ENCODE results near the gene CRACR2B.

CRACR2B gene

GRCh38 chr11:869399-870126 lies 41.8 kb downstream of the CRACR2B start:
- H3K27ac Mint-ChIP-seq = no peak overlapping the region
- peaks cover 3% of the 10 kb centered on the region for H3K36me3 Mint-ChIP-seq
- H3K9me3 Mint-ChIP-seq = no peaks in the 10 kb centered on the region

DNA sequence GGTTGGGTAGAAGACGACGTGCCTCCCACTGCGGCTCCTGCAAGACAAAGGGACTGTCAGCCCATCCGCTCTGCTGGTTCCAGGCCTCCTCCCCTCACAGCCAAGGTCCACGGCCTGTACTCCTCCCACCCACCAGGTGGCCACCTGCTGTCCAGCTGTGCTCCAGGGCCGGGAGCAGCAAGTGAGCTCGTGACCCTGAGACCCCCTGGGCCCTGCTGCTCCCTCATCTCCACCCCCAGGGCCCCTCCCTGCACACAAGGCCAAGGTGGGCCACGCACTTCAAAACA lies 42.4 kb downstream of the CRACR2B start:
- no peaks in the 10 kb centered on the region for H3K27me3 Mint-ChIP-seq
- no peaks in the 10 kb centered on the region for H3K4me1 Mint-ChIP-seq
- no peak overlapping the region for H3K27ac Mint-ChIP-seq
- H3K36me3 Mint-ChIP-seq = peaks cover 4% of the 10 kb centered on the region
- no peaks in the 10 kb centered on the region for H3K9me3 Mint-ChIP-seq
- no peak overlapping the region for H3K4me3 Mint-ChIP-seq

More at GRCh38 chr11:869399-870126, 41.8 kb downstream of the CRACR2B start:
- no peak overlapping the region for H3K4me3 Mint-ChIP-seq
- no peaks in the 10 kb centered on the region for H3K4me1 Mint-ChIP-seq
- no peaks in the 10 kb centered on the region for H3K27me3 Mint-ChIP-seq

GRCh38 chr11:870418-870817 lies 42.7 kb downstream of the CRACR2B start:
- Mint-ChIP-seq H3K27me3 (no peaks in the 10 kb centered on the region), H3K4me3 (no peak overlapping the region), H3K36me3 (peaks cover 4% of the 10 kb centered on the region)

DNA sequence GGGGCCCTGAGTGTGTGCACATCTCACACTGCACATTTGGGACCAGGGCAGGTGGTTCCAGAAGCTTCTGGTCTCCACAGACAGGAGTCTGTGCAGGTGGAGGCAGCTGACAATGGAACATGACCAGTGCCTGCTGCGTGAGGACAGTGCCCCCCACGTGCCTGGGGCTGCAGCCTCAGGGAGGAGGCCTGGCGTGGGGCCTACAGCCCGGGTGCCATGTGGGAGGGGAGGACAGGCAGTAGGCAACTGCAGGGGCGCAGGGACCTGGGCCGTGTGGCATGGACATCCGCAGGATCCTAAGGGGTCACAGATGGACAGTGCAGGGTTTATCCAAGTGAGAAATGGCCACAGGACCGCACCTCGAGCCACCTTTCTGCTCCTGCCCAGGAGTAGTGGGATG lies 43.8 kb downstream of the CRACR2B start:
- Mint-ChIP-seq H3K27ac (no peak overlapping the region), H3K9me3 (no peaks in the 10 kb centered on the region), H3K36me3 (peaks cover 4% of the 10 kb centered on the region), H3K27me3 (no peaks in the 10 kb centered on the region), H3K4me1 (no peaks in the 10 kb centered on the region), H3K4me3 (no peak overlapping the region)

More at GRCh38 chr11:870418-870817, 42.7 kb downstream of the CRACR2B start:
- Mint-ChIP-seq H3K4me1 (no peaks in the 10 kb centered on the region), H3K27ac (no peak overlapping the region), H3K9me3 (no peaks in the 10 kb centered on the region)

- Mint-ChIP-seq H3K36me3 (peaks cover 6% of the 10 kb centered on the region), H3K4me1 (no peaks in the 10 kb centered on the region), H3K4me3 (no peak overlapping the region), H3K9me3 (no peaks in the 10 kb centered on the region), H3K27me3 (no peaks in the 10 kb centered on the region), H3K27ac (no peak overlapping the region)
These were observed 45.1 kb downstream of the CRACR2B start for GRCh38 chr11:872799-873198.

GRCh38 chr11:873706-874105 lies 46.0 kb downstream of the CRACR2B start:
- Mint-ChIP-seq H3K4me3 (no peak overlapping the region), H3K4me1 (no peaks in the 10 kb centered on the region), H3K9me3 (no peaks in the 10 kb centered on the region), H3K36me3 (peaks cover 6% of the 10 kb centered on the region), H3K27ac (no peak overlapping the region), H3K27me3 (no peaks in the 10 kb centered on the region)

DNA sequence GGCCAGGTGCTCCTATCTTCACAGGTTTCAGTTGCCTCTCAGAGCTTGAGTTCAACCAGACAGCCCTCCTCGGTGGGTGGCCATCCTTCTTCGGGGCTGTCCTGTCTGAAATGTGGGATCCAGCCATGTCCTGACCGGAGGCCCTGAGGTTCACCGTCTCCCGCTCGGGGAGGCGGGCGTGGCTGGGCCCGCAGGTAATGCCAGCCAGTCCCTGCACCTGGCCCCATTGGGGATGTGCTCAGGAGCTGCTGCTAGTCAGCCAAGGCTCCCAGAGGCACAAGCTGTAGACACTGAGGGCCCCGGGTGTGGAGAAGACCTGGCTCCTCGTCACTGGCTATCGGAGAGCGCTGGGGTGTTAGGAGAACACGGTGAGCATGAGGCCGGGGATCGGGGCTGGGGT lies 47.5 kb downstream of the CRACR2B start:
- Mint-ChIP-seq H3K9me3 (no peaks in the 10 kb centered on the region), H3K27ac (no peak overlapping the region), H3K4me1 (no peaks in the 10 kb centered on the region), H3K4me3 (no peak overlapping the region), H3K36me3 (peaks cover 6% of the 10 kb centered on the region), H3K27me3 (no peaks in the 10 kb centered on the region)

DNA sequence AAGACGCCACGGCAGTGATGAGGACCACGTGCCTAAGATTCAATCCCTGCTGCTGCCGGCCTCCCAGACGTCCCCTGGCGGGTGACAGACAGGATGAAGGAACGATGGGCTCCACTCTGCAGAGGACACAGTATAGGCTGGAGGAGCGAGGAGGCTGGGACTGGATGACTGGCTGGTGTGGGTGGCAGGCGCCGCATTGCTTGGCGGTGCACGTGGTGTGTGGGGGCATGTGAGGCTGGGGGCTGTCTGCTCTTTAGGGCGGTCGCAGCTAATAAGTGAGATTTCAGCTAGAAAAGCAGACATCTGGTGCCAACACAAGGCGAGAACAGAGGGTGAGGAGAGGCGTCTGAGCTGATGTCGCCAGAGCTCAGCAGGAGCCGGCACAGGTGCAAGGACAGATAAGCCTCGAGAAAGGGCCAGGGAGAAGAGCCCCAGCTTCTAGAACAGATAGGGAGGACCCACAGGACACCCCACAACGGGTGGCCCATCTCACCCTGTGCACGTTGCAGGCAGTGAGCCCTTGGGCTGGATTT lies 48.1 kb downstream of the CRACR2B start:
- Mint-ChIP-seq H3K36me3 (peaks cover 8% of the 10 kb centered on the region), H3K27me3 (no peaks in the 10 kb centered on the region), H3K27ac (peak overlapping the region; percentile 43), H3K9me3 (no peaks in the 10 kb centered on the region), H3K4me1 (no peaks in the 10 kb centered on the region), H3K4me3 (no peak overlapping the region)

DNA sequence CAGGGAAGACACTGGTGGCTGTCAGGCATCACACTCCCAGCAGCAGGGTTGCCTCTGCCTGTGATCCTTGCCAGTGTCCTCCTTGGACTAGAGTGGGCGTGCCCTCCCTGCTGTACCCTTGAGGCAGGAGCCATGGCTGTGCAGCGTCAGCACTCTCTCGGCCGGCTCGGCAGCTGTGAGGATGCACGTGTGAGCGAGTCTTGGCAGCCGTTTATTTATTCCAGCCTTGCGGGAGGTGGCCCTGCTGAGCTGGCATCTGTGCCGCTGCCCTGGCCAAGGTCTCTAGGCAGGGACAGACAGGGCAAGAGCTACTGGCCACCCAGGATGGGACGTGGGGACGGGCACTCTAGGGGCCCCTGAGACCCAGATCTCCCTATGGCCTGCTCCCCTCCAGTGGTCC lies 48.8 kb downstream of the CRACR2B start:
- H3K4me3 Mint-ChIP-seq = no peak overlapping the region

GRCh38 chr11:877565-877964 lies 49.8 kb downstream of the CRACR2B start:
- no peaks in the 10 kb centered on the region for H3K27me3 Mint-ChIP-seq
- H3K4me3 Mint-ChIP-seq = no peak overlapping the region
- H3K9me3 Mint-ChIP-seq = no peaks in the 10 kb centered on the region
- no peaks in the 10 kb centered on the region for H3K4me1 Mint-ChIP-seq
- H3K27ac Mint-ChIP-seq = no peak overlapping the region
- peaks cover 14% of the 10 kb centered on the region for H3K36me3 Mint-ChIP-seq

More for the DNA sequence above, 48.8 kb downstream of the CRACR2B start:
- Mint-ChIP-seq H3K36me3 (peaks cover 8% of the 10 kb centered on the region), H3K27ac (no peak overlapping the region), H3K9me3 (no peaks in the 10 kb centered on the region), H3K27me3 (no peaks in the 10 kb centered on the region), H3K4me1 (no peaks in the 10 kb centered on the region)

DNA sequence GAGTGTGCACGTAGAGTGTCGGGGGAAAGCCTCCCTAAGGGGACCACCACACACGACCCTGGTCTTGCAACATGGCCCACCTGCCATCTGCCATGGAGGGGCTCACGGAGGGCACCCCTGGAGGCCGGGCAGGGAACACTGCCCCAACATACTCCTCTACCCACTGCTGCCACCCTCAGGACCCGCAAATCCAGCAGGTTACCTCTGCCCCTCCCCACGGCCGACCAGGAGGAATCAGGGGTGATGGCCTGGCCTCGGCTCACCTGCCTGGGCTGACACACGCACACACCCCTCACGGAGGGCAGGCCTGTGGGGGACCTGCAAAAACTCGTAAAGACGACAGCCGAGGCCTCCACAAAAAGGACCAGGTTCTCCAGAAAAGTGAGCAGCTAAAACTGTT lies 52.7 kb downstream of the CRACR2B start:
- no peak overlapping the region for H3K4me3 Mint-ChIP-seq
- no peaks in the 10 kb centered on the region for H3K9me3 Mint-ChIP-seq
- H3K4me1 Mint-ChIP-seq = no peaks in the 10 kb centered on the region
- H3K27me3 Mint-ChIP-seq = no peaks in the 10 kb centered on the region
- no peak overlapping the region for H3K27ac Mint-ChIP-seq
- H3K36me3 Mint-ChIP-seq = peaks cover 12% of the 10 kb centered on the region
